ENCODE results near the gene TCF12. TPM values are rescaled to one million over a fixed set of nuclear protein-coding genes. Genes with fewer than 3 reads are reported as not detected.

TCF12 gene
- total RNA-seq, 1 donor from 2014 or later: 138 TPM

DNA sequence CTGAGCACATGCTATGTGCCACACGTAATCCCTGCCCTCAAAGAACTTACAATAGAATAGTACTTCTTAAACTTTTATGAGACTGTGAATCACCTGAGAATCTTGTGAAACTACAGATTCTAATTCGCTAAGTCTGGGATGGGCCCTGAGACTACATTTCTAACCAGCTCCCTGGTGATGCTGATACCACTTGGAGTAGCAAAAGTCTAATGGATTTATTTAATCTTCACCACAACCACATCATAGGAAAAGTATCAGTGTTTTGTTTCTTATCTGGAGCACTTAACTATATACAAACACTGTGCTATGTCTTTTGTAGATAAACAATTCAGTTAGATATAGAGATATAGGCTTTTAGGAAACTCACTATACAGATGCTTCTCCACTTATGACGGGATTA, 23.8 kb upstream of the TCF12 start:
- H3K27ac ChIP-seq: no peak overlapping the region
- H3K9me3 ChIP-seq: no peaks in the 10 kb centered on the region
- H3K36me3 ChIP-seq: no peaks in the 10 kb centered on the region
- no peaks in the 10 kb centered on the region for H3K4me1 ChIP-seq
- no peak overlapping the region for H3K4me3 ChIP-seq
- H3K27me3 ChIP-seq: no peaks in the 10 kb centered on the region
- no peak for TF ChIP-seq POLR2AphosphoS5 (IDR thresholded peaks at IDR 0.05; ENCODE audit: insufficient read depth in 1 of 2, low read depth in 1 of 2)
- TF ChIP-seq POLR2A (IDR thresholded peaks at IDR 0.05): no peak
- TF ChIP-seq, protein P1, sequence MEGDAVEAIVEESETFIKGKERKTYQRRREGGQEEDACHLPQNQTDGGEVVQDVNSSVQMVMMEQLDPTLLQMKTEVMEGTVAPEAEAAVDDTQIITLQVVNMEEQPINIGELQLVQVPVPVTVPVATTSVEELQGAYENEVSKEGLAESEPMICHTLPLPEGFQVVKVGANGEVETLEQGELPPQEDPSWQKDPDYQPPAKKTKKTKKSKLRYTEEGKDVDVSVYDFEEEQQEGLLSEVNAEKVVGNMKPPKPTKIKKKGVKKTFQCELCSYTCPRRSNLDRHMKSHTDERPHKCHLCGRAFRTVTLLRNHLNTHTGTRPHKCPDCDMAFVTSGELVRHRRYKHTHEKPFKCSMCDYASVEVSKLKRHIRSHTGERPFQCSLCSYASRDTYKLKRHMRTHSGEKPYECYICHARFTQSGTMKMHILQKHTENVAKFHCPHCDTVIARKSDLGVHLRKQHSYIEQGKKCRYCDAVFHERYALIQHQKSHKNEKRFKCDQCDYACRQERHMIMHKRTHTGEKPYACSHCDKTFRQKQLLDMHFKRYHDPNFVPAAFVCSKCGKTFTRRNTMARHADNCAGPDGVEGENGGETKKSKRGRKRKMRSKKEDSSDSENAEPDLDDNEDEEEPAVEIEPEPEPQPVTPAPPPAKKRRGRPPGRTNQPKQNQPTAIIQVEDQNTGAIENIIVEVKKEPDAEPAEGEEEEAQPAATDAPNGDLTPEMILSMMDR (IDR thresholded peaks at IDR 0.05): no peak
- no peak for DNase-seq (ENCODE audit: extremely low spot score in 2 of 2)
- intact Hi-C loops (cut with DNase I): no loop called here

DNA sequence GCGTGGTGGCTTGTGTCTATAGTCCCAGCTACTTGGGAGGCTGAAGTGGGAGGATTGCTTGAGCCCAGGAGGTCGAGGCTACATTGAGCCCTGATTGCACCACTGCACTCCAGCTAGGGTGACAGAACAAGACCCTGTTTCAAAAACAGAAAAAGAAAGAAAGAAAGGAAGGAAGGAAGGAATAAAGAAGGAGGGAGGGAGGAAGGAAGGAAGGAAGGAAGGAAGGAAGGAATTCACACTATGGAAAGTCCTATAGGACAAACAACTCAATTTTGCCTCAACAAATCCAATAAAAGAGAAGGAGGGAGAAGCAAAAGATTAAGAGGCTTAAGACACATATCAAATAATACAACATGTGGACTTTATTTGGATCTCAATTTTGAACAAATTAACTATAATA, 16.5 kb upstream of the TCF12 start:
- TF ChIP-seq POLR2AphosphoS5 (IDR thresholded peaks at IDR 0.05; ENCODE audit: insufficient read depth in 1 of 2, low read depth in 1 of 2) (no peak), POLR2A (IDR thresholded peaks at IDR 0.05) (no peak)
- TF ChIP-seq, protein P1 (IDR thresholded peaks at IDR 0.05): no peak
- no peak overlapping the region for H3K27ac ChIP-seq
- DNase-seq (ENCODE audit: extremely low spot score in 2 of 2): no peak
- H3K27me3 ChIP-seq: no peaks in the 10 kb centered on the region
- H3K9me3 ChIP-seq: no peaks in the 10 kb centered on the region
- H3K36me3 ChIP-seq: no peaks in the 10 kb centered on the region
- peaks cover 2% of the 10 kb centered on the region for H3K4me1 ChIP-seq
- no peak overlapping the region for H3K4me3 ChIP-seq
- intact Hi-C loops (cut with DNase I): no loop called here

DNA sequence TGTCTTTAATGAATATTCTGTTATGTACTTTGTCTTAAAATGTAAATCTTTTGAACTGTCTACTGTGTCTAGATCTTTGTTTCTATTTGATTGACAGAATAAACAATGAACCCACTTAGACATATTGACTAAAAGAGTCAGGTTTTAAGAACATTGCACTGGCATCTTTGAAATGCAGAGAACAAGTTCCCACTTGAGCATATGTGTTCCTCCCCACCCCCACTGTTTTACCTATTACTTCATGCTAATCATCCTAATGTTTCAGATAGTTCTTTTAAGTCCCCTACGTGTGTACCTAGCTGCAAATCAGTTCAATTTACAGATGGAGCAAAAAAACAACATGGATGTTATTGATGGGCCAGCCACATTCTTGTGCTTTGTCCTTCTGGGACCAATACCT, 11.7 kb upstream of the TCF12 start:
- TF ChIP-seq POLR2A (IDR thresholded peaks at IDR 0.05): no peak
- peaks cover 5% of the 10 kb centered on the region for H3K4me1 ChIP-seq
- no peaks in the 10 kb centered on the region for H3K36me3 ChIP-seq
- no peaks in the 10 kb centered on the region for H3K9me3 ChIP-seq
- no peaks in the 10 kb centered on the region for H3K27me3 ChIP-seq
- intact Hi-C loops (cut with DNase I): no loop called here
- H3K4me3 ChIP-seq: no peak overlapping the region
- DNase-seq (ENCODE audit: extremely low spot score in 2 of 2): no peak
- H3K27ac ChIP-seq: no peak overlapping the region

DNA sequence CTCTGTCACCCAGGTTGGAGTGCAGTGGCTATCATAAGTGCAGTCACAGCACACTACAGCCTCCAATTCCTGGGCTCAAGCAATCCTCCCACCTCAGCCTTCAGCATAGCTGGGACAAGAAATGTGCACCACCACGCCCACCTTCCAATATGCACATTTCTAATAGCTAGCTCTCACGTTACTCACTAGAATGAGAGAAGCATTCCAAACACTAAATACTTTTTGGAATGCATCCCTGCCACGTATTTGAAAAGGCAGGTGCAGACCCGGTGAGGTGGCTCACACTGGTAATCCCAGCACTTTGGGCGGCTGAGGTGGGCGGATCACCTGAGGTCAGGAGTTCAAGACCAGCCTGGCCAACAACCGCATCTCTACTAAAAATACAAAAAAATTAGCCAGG, 7.6 kb upstream of the TCF12 start:
- peaks cover 5% of the 10 kb centered on the region for H3K4me1 ChIP-seq
- no peaks in the 10 kb centered on the region for H3K27me3 ChIP-seq
- intact Hi-C loops (cut with DNase I): loop anchor here (10.0 kb wide), 1 partner anchor 224 kb away; no protein-coding TSS in a partner anchor
- DNase-seq (ENCODE audit: extremely low spot score in 2 of 2): no peak
- H3K4me3 ChIP-seq: no peak overlapping the region
- no peaks in the 10 kb centered on the region for H3K9me3 ChIP-seq
- H3K27ac ChIP-seq: no peak overlapping the region
- H3K36me3 ChIP-seq: no peaks in the 10 kb centered on the region
- TF ChIP-seq, protein P1 (IDR thresholded peaks at IDR 0.05): no peak
- no peak for TF ChIP-seq POLR2AphosphoS5 (IDR thresholded peaks at IDR 0.05; ENCODE audit: insufficient read depth in 1 of 2, low read depth in 1 of 2)
- no peak for TF ChIP-seq POLR2A (IDR thresholded peaks at IDR 0.05)

DNA sequence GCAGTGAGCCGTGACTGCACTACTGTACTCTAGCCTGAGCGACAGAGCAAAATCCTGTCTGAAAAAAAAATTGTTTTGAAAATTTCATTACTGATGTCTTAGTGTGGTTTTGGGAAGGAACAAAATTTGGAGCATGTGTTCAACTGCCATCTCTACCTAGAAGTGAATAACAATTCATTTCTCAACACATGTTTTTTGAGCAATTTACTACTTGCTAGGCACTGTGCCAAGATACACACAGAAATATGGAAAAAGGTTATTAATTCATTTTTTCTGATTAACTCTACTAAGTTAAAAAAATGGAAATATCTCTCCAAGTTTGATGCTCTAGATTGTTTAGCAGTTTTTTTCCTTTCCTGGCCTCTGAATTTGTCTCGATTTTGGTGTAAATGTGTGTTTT, 5.2 kb upstream of the TCF12 start:
- Histone ChIP-seq H3K27me3 (no peaks in the 10 kb centered on the region), H3K4me1 (peaks cover 19% of the 10 kb centered on the region), H3K4me3 (no peak overlapping the region), H3K36me3 (no peaks in the 10 kb centered on the region), H3K27ac (no peak overlapping the region), H3K9me3 (no peaks in the 10 kb centered on the region)
- DNase-seq (ENCODE audit: extremely low spot score in 2 of 2): no peak
- TF ChIP-seq POLR2A (IDR thresholded peaks at IDR 0.05) (no peak), POLR2AphosphoS5 (IDR thresholded peaks at IDR 0.05; ENCODE audit: insufficient read depth in 1 of 2, low read depth in 1 of 2) (no peak)
- TF ChIP-seq, protein P1 (IDR thresholded peaks at IDR 0.05): no peak
- intact Hi-C loops (cut with DNase I): loop anchor here (10.0 kb wide), 1 partner anchor 222 kb away; no protein-coding TSS in a partner anchor
